HG03060 (cell line): ENCODE measurements around the gene PGA4.

Source experiments
- ATAC-seq: cut with Tn5 transposase; IDR thresholded peaks from one replicate; pipeline ENCODE4 v1.9.1; 2021; ENCODE audit warnings: low read depth, moderate number of reproducible peaks; ENCODE audit not compliant: unreplicated experiment

Gene PGA4

DNA sequence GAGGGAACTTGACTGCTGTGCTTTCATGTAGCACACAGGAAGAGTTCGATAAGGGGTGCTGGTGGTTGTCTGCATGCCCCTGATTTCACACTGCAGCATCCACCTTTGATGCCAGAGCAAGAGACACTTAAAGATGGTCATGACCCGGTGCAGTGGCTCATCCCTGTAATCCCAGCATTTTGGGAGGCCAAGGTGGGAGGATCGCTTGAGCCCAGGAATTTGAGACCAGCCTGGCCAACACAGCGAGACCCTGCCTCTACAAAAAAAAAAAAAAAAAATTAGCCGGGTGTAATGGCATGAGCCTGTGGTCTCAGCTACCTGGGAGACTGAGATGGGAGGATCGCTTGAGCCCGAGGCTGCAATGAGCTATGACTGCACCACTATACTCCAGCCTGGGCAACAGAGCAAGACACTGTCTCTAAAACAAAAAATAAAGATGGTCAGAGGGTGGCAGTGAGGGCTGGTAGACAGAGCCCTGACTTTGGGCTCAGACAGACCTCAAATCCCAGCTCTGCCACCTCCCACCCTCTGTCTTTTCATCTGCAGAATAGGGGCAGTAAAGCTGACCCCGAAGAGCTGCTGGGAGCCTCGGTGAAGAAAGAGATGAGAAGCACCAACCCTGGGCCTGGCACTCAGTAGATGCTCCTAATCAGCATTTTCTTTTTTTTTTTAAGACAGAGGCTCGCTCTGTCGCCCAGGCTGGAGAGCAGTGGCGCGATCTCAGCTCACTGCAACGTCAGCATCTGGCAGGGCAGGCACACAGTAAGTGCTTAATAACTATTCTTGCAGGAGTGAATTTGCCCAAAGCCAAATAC is 55.2 kb downstream of the PGA4 start:
- no peak for ATAC-seq

DNA sequence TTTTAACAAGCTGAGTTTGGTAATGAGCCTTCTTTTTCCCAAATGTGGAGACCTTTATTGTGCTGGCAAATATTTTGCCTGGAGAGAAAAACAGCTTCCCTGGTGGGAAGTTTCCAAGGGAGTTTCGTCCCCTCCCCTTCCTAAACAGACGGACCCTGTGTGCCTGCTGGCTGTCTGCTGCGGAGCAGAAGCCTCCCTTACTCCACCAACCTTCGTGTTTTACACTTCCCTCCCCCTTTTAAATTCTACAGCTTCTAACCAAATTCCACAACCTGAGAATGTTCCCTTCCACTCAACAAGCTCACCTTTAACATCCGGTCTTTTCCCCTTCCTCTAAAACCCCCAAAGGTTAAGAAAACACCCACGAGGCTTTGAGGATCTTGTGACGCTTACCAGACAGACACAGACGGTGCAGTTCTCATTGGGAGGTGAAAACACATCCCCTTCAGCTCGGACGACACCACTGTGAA is 55.9 kb downstream of the PGA4 start:
- ATAC-seq = no peak

- no peak for ATAC-seq
Measured at GRCh38 chr11:61279934-61280659, 58.0 kb downstream of the PGA4 start.

GRCh38 chr11:61280883-61281580 is 58.9 kb downstream of the PGA4 start:
- ATAC-seq = no peak
